GM12878 (cell line): ENCODE measurements around the gene MATN1.
A peak's percentile ranks its signal among the peaks of the same experiment; 100 is the strongest.

Source experiments
- PKNOX1 ChIP-seq: fragments of 450-650 bp; IDR thresholded peaks from 2 replicates; pipeline ENCODE4 v1.6.1; 2016; ENCODE audit warnings: mild to moderate bottlenecking
- SIN3A ChIP-seq: IDR thresholded peaks from 2 replicates; pipeline ENCODE4 v1.6.1; 2012; ENCODE audit warnings: low read depth, low read length, improper control_type of control experiment
- SUZ12 ChIP-seq: fragments of 200-600 bp; sonication (generic); IDR thresholded peaks from one replicate; pipeline ENCODE4 v1.6.1; 2018; ENCODE audit warnings: antibody characterized with exemption, mild to moderate bottlenecking; ENCODE audit not compliant: unreplicated experiment
- TCF7 ChIP-seq: IDR thresholded peaks from 2 replicates; pipeline ENCODE4 v1.6.1; 2014; ENCODE audit warnings: antibody characterized with exemption, borderline replicate concordance
- TF ChIP-seq, protein P1 (sequence below), 3 experiments: IDR thresholded peaks in 2 of 3; conservative IDR thresholded peaks in 1 of 3; 2 replicates each; pipeline ENCODE4 v1.5.1; 2011; ENCODE audit warnings: low read depth in 3 of 3, low read length in 3 of 3, mild to moderate bottlenecking in 3 of 3, control low read depth in 2 of 3, moderate library complexity in 2 of 3, inconsistent platforms in 1 of 3, mixed read lengths in 1 of 3; ENCODE audit not compliant: control insufficient read depth in 2 of 3, insufficient read depth in 1 of 3; ENCODE audit errors: extremely low read depth in 1 of 3

DNA sequence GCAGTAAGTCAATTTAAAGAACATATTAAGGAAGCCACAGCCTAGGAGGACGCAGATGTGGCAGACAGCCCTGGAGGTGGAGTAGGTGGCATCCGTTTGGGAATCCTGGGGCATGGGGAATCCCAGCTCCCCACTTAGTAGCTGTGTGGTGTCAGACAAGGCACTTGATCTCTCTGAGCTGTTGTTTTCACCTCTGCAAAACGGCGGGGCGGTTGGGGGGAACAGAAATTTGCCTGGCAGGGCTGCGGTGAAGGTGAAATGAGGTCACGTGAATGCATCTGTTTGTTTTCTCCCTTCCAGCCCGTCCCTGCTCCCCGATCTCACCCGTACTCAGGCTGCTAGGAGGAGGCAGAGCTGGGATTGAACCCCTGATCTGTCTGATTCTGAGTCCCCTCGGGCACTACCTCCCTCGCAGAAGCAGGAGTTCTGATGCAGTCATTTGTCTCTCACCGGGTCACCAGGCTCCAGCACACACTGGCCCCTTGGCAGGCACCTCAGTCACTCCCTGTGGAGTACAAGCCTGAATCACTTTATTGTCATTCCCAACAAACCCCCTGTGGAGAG, 36.4 kb upstream of the MATN1 start:
- TF ChIP-seq TCF7 (no peak), SUZ12 (no peak), PKNOX1 (0 out of 2 replicates have a peak, but pooled peaks have one; percentile 37), SIN3A (no peak)
- TF ChIP-seq, protein P1, sequence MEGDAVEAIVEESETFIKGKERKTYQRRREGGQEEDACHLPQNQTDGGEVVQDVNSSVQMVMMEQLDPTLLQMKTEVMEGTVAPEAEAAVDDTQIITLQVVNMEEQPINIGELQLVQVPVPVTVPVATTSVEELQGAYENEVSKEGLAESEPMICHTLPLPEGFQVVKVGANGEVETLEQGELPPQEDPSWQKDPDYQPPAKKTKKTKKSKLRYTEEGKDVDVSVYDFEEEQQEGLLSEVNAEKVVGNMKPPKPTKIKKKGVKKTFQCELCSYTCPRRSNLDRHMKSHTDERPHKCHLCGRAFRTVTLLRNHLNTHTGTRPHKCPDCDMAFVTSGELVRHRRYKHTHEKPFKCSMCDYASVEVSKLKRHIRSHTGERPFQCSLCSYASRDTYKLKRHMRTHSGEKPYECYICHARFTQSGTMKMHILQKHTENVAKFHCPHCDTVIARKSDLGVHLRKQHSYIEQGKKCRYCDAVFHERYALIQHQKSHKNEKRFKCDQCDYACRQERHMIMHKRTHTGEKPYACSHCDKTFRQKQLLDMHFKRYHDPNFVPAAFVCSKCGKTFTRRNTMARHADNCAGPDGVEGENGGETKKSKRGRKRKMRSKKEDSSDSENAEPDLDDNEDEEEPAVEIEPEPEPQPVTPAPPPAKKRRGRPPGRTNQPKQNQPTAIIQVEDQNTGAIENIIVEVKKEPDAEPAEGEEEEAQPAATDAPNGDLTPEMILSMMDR (IDR thresholded peaks at IDR 0.05 in 2 of 3, conservative IDR thresholded peaks at IDR 0.05 in 1 of 3; ENCODE audit: control insufficient read depth in 2 of 3, extremely low read depth in 1 of 3, insufficient read depth in 1 of 3, low read depth in 3 of 3, low read length in 3 of 3): no peak
